GM21447 (cell line): ENCODE measurements around the gene F2RL1.
"Not testable (repeated sequence)": the region's sequence is repeated elsewhere in the genome, so short reads cannot be mapped to it uniquely, and the experiment has no call there.

Experiments used
- ATAC-seq: cut with Tn5 transposase; IDR thresholded peaks from one replicate; pipeline ENCODE4 v1.9.1; 2021; ENCODE audit not compliant: unreplicated experiment

Gene F2RL1

DNA sequence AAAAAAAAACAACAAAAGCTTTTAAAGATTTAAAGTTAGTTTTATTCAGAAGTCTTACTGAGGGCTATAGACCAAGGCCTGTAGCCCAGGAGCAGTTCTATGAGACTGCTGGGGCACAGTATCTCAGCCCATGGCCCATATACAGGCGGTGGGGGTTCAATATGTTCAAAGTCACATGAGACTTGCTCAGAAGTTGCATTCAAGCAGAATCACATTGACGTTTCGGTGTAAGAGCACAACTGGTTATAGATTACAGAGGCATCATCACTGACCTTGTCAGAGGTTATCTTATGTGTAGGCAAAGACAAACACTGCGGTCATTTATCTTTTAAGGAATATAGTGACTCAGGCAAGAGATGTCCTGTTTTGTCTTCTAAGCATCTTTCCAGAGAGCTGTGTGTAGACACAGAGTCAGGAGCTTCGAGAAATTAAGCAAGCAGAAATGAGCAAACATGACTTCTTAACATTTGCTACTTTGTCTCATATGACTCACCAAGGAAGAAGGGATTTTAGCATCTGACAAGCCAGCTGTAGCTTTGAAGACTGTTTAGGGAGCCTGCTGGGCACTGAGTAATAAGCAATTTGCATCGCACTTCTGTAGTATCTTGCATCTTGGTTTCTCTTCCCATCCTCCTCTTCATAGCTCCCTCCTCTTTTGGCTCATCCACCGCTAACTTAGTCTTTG, 12.9 kb upstream of the F2RL1 start:
- ATAC-seq: no peak

DNA sequence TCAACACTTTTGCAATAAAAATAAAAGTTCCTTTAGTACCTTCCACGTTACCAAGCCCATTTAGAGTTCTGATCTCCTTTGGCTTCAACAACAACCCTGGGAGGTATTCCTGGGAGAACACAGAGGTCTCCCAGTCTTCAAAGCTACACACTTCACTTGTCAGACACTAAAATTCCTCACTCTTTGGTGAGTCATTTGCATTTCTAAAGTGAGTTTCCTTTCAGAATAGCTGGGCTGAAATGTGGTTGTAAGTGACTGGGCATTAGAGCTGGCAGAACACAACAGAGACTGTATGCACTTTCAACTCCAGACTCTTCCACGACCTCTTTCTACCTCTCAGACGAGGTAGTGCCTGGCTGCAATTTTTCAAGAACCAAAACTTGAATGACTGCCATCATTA, 11.5 kb upstream of the F2RL1 start:
- ATAC-seq: no peak

- ATAC-seq: no peak
Measured at GRCh38 chr5:76808141-76808691, 10.6 kb upstream of the F2RL1 start.

DNA sequence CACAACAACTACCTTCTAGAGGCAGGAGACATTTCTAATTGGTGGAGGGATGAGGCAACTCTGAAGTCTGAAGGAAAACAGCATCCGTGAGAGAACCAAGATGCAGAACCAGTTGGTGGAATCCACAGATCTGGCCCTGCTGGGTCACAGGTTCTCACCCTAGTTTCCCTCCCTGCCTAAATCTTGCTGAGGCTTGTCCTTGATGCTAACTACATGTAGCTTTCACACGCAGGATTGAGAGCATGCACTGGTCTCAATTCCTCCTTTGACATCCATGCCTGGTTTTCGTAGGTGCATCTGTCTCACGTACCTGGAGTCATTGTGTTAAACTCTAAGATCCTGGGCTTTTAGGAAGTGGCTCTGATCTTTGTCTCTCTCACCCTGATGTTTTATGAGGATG, 9.7 kb upstream of the F2RL1 start:
- no peak for ATAC-seq

DNA sequence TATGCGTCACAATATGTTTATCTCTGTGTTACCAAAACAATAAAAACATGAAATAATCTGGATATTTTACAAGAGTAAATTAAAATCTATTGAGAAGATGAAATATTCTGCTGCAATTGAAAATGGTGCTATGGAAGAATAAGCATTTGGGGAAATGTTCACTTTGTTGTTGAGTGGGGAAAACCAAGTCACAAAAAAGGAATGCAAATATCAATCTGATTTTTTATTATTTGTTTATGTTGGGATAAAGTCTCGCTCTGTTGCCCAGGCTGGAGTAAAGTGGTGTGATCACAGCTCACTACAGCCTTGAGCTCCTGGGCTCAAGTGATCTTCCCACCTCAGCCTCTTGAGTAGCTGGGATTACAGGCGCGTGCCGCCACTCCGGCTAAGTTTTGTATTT, 8.6 kb upstream of the F2RL1 start:
- no peak for ATAC-seq

DNA sequence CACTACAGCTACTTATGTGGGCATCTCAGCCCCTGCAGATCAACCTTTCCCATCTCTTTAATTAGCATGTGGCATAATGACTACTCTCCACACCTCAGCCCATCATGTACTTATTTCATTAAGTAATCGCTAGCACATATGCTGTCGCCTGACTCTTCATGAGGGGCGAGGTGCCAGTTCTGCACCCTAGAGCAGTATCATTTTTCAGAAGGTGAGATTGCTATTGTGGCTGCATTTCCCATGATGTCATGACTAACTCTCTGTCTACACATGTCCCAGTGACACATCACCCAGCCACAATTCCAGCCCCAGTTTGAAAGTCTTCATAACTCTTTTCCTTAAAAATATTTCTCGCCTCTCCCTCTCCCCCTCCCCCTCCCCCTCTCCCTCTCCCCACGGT, 7.6 kb upstream of the F2RL1 start:
- ATAC-seq: no peak

DNA sequence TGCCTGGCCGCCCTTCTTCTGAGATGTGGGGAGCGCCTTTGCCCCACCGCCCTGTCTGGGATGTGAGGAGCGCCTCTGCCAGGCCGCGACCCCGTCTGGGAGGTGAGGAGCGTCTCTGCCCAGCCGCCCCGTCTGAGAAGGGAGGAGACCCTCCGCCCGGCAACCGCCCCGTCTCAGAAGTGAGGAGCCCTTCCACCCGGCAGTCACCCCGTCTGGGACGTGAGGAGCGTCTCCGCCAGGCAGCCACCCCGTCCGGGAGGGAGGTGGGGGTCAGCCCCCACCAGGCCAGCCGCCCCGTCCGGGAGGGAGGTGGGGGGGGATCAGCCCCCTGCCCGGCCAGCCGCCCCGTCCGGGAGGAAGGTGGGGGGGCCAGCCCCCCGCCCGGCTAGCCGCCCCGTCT, 6.6 kb upstream of the F2RL1 start:
- not testable (repeated sequence) for ATAC-seq

- no peak for ATAC-seq
Measured at GRCh38 chr5:76813982-76814562, 4.8 kb upstream of the F2RL1 start.

DNA sequence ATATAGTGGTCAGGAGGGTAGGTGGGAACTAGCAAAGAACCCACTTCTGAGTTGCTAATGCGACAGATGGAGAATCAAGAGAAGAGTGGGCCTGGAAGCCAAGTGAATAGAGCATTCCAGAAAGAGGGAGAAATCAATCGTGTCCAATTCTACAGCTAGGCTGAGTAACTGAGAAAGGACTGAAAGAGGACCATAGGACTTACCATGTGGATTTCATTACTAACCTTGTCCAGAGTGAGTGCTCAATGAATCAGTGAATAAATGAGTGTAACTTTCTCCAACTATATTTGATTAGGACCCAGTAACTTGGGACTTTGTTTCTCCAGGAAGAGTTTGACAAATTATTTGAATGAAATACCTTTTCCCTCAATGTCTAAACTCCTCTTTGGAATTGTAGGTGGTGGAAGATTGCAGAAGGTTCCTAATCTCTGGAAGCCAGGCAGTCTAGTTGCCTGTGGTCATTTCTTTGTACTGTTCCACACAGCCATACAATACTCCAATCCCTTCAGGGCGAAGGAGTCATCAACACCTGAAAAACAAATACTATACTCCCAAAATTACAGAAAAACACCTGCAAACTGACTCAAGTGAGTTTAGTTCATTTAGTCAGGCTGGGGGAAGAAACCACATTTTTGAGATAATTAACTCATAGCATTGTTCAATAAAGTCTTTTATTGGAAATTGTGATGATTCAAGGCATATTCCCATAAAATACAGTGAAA, 2.6 kb upstream of the F2RL1 start:
- ATAC-seq: no peak

GRCh38 chr5:76819851-76820525, 1.2 kb downstream of the F2RL1 start:
- no peak for ATAC-seq

DNA sequence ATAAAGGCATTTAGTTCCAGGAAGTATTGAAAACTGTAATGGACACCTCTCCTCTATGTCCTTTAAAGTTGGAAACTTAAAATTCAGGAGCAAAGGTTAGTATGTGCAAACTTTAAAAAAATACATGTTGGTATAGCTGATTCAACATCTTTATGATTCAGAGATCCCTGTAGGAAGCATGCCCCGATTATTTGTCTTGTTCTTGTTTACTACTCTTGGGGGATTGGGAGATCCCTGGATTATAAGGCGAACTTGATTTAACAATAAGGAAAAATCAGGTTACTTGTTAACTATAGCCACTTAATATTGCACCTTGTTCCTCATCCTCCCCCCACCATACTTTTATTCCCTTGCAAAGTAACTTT, 1.7 kb downstream of the F2RL1 start:
- ATAC-seq: no peak

- ATAC-seq: no peak
Measured at GRCh38 chr5:76821136-76821535, 2.3 kb downstream of the F2RL1 start.

GRCh38 chr5:76822105-76822731, 3.4 kb downstream of the F2RL1 start:
- not testable (repeated sequence) for ATAC-seq

GRCh38 chr5:76826416-76826815, 7.6 kb downstream of the F2RL1 start:
- ATAC-seq: not testable (repeated sequence)

GRCh38 chr5:76831110-76831452, 12.3 kb downstream of the F2RL1 start:
- no peak for ATAC-seq

DNA sequence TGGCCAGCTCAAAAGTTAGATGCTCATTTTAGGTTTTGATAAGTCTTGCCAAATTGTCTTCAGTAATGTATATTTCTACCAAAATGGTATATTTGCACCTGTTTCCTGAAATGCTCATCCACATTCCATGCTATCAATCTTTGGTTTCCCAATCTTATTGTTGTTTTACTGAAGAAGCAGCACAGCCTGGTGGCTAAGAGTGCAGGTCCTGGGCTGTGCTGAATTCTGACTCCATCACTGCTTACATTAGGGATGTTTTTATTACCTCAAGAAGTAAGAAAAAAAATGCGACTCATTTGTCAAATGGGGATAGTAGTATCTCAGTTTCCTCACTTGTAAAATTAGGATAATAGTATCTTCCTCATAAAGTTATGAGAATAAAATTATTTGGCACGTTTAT, 17.4 kb downstream of the F2RL1 start:
- ATAC-seq: no peak

- no peak for ATAC-seq
Measured at GRCh38 chr5:76836585-76836984, 17.8 kb downstream of the F2RL1 start.

- ATAC-seq: no peak
Measured at GRCh38 chr5:76838481-76839261, 19.8 kb downstream of the F2RL1 start.

DNA sequence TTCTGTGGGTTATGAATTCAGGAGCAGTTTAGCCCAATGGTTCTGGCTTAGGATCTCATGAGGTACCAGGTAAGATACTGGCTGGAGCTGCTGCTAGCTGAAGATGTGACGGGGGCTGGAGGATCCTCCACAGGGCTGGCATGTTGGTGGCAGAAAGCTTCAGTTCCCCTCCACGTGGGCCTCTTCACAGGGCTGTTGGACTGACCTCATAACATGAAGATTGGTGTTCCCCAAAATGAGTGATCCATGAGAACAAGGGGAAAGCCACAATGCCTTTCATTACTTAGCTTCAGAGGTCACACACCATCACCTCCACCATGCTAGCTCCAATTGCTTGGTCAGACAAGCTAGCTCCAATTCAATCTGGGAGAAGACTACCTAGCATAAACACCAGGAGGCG, 22.5 kb downstream of the F2RL1 start:
- no peak for ATAC-seq

DNA sequence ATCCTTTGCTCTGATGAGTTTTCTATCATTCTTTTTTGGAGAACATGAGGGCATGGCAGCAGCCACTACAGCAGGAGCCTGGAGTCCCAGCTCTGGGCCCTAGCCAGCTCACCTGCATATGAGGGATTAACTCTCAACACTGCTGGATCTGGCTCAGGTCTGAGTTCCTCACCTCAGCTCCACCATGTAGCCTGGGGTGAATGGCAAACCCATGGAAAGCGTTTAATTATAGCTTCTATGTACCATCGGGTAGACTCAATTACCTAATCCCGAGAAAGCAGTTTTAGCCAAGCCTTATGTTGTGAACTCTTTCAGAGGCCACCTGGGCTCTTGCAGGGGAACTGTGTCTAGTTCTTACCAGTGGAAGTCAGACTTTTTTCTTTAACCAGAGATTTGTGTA, 27.1 kb downstream of the F2RL1 start:
- no peak for ATAC-seq
